ENCODE measurements around the gene L3MBTL1.

The L3MBTL1 gene

GRCh38 chr20:43462660-43463526 is 44.6 kb upstream of the L3MBTL1 start:
- TF ChIP-seq, protein P1, sequence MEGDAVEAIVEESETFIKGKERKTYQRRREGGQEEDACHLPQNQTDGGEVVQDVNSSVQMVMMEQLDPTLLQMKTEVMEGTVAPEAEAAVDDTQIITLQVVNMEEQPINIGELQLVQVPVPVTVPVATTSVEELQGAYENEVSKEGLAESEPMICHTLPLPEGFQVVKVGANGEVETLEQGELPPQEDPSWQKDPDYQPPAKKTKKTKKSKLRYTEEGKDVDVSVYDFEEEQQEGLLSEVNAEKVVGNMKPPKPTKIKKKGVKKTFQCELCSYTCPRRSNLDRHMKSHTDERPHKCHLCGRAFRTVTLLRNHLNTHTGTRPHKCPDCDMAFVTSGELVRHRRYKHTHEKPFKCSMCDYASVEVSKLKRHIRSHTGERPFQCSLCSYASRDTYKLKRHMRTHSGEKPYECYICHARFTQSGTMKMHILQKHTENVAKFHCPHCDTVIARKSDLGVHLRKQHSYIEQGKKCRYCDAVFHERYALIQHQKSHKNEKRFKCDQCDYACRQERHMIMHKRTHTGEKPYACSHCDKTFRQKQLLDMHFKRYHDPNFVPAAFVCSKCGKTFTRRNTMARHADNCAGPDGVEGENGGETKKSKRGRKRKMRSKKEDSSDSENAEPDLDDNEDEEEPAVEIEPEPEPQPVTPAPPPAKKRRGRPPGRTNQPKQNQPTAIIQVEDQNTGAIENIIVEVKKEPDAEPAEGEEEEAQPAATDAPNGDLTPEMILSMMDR (IDR thresholded peaks at IDR 0.05) = no peak

- TF ChIP-seq, protein P1 (IDR thresholded peaks at IDR 0.05) = no peak
Measured at GRCh38 chr20:43463527-43464218, 43.8 kb upstream of the L3MBTL1 start.

GRCh38 chr20:43464219-43464790 is 43.2 kb upstream of the L3MBTL1 start:
- TF ChIP-seq, protein P1 (IDR thresholded peaks at IDR 0.05) = no peak

DNA sequence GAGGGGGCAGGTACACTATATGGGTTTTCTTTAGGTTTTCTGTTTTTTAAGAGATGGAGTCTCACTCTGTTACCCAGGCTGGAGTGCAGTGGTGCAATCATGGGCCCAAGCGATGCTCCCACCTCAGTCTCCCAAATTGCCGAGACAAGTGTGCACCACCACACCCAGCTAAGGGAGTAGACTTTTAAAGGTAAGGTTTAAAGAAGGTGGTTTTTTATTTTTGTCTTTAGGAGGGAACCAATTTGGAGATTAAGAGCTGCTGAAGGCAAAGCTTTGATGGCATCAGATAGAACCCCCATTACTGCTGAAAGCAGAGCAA is 41.9 kb upstream of the L3MBTL1 start:
- TF ChIP-seq, protein P1 (IDR thresholded peaks at IDR 0.05) = no peak

GRCh38 chr20:43467589-43467988 is 39.9 kb upstream of the L3MBTL1 start:
- TF ChIP-seq, protein P1 (IDR thresholded peaks at IDR 0.05) = no peak

- TF ChIP-seq, protein P1 (IDR thresholded peaks at IDR 0.05) = no peak
Measured at GRCh38 chr20:43472671-43473380, 34.7 kb upstream of the L3MBTL1 start.

DNA sequence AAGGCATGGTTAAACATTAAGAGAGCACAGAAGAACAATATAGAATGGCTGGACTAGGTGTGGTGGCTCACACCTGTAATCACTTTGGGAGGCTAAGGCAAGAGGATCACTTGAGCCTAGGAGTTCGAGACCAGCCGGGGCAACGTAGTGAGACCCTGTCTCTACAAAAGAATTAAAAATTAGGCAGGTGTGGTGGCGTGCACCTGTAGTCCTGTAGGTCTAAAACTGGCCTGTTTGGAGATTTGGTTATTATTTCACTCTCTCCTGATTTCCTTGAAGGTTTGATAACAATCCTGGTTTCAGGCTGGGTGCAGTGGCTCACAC is 34.2 kb upstream of the L3MBTL1 start:
- TF ChIP-seq, protein P1 (IDR thresholded peaks at IDR 0.05) = no peak

Measured in LNCAP (cell line).